DND-41 (cell line): Measurements from ENCODE around the gene HMOX1.

Experiments
- EZH2 ChIP-seq: IDR thresholded peaks from 3 replicates; pipeline ENCODE4 v1.6.1; 2012; ENCODE audit warnings: borderline replicate concordance, low read depth, mild to moderate bottlenecking, moderate library complexity, low read length, inconsistent platforms; ENCODE audit not compliant: severe bottlenecking
- TF ChIP-seq, protein P1 (sequence below): IDR thresholded peaks from 2 replicates; pipeline ENCODE4 v1.5.1; 2012; ENCODE audit warnings: borderline replicate concordance, low read length, moderate library complexity, mild to moderate bottlenecking; ENCODE audit not compliant: poor library complexity, severe bottlenecking; ENCODE audit errors: extremely low read depth

DNA sequence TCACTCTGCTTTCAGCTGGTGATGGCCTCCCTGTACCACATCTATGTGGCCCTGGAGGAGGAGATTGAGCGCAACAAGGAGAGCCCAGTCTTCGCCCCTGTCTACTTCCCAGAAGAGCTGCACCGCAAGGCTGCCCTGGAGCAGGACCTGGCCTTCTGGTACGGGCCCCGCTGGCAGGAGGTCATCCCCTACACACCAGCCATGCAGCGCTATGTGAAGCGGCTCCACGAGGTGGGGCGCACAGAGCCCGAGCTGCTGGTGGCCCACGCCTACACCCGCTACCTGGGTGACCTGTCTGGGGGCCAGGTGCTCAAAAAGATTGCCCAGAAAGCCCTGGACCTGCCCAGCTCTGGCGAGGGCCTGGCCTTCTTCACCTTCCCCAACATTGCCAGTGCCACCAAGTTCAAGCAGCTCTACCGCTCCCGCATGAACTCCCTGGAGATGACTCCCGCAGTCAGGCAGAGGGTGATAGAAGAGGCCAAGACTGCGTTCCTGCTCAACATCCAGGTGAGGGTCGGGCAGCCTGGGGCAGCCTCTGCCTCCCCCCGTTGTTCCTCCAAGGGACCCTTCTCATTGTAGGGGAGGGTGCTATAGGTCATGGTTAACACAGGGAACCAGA is 5.9 kb downstream of the HMOX1 start:
- TF ChIP-seq, protein P1, sequence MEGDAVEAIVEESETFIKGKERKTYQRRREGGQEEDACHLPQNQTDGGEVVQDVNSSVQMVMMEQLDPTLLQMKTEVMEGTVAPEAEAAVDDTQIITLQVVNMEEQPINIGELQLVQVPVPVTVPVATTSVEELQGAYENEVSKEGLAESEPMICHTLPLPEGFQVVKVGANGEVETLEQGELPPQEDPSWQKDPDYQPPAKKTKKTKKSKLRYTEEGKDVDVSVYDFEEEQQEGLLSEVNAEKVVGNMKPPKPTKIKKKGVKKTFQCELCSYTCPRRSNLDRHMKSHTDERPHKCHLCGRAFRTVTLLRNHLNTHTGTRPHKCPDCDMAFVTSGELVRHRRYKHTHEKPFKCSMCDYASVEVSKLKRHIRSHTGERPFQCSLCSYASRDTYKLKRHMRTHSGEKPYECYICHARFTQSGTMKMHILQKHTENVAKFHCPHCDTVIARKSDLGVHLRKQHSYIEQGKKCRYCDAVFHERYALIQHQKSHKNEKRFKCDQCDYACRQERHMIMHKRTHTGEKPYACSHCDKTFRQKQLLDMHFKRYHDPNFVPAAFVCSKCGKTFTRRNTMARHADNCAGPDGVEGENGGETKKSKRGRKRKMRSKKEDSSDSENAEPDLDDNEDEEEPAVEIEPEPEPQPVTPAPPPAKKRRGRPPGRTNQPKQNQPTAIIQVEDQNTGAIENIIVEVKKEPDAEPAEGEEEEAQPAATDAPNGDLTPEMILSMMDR = no peak
- TF ChIP-seq EZH2 = no peak
